DND-41 (cell line): ENCODE results near the gene NDRG3.

Experiments used
- ATAC-seq: fragments of 200-7000 bp; cut with Tn5 transposase; 3 replicates; pipeline ENCODE4 v1.9.1; 2021; ENCODE audit warnings: low read depth; ENCODE audit not compliant: insufficient read depth
- DNase-seq: peaks from one replicate; pipeline ENCODE4 v3.0.0-alpha.2; 2020
- H2AFZ ChIP-seq: 2 replicates; pipeline ENCODE4 v1.6.0; 2012; ENCODE audit warnings: low read depth, low read length
- H3K27ac ChIP-seq: 2 replicates; pipeline ENCODE4 v1.5.1; 2012; ENCODE audit warnings: low read length, inconsistent platforms
- H3K27me3 ChIP-seq: fragments of 200-600 bp; sonication (generic); 2 replicates; pipeline ENCODE4 v1.6.0; 2012; ENCODE audit warnings: low read length, mild to moderate bottlenecking, inconsistent platforms; ENCODE audit not compliant: insufficient read depth, poor library complexity
- H3K36me3 ChIP-seq: 2 replicates; pipeline ENCODE4 v1.5.1; 2012; ENCODE audit warnings: low read length, inconsistent platforms; ENCODE audit not compliant: insufficient read depth
- H3K4me1 ChIP-seq: 2 replicates; pipeline ENCODE4 v1.5.1; 2012; ENCODE audit warnings: mild to moderate bottlenecking, low read length; ENCODE audit not compliant: insufficient read depth
- H3K4me2 ChIP-seq: 2 replicates; pipeline ENCODE4 v1.6.0; 2012; ENCODE audit warnings: mild to moderate bottlenecking, moderate library complexity, low read length, inconsistent platforms; ENCODE audit not compliant: insufficient read depth
- H3K4me3 ChIP-seq, 2 experiments: fragments of 200-600 bp in 1 of 2; shearing (Covaris generic) in 1 of 2; 2 replicates each; pipeline ENCODE4 v1.5.1; 2012 to 2016; ENCODE audit warnings: inconsistent platforms in 2 of 2, low read length in 2 of 2, mild to moderate bottlenecking in 2 of 2, low read depth in 1 of 2, moderate library complexity in 1 of 2
- H3K79me2 ChIP-seq: 2 replicates; pipeline ENCODE4 v1.6.0; 2012; ENCODE audit warnings: low read length, inconsistent platforms; ENCODE audit not compliant: insufficient read depth
- H3K9ac ChIP-seq: 2 replicates; pipeline ENCODE4 v1.6.0; 2012; ENCODE audit warnings: low read depth, mild to moderate bottlenecking, inconsistent platforms, low read length, moderate library complexity
- H3K9me3 ChIP-seq: 2 replicates; pipeline ENCODE4 v1.5.1; 2012; ENCODE audit warnings: low read length, moderate library complexity, mild to moderate bottlenecking, inconsistent platforms; ENCODE audit not compliant: insufficient read depth, severe bottlenecking
- H4K20me1 ChIP-seq: 2 replicates; pipeline ENCODE4 v1.6.0; 2012; ENCODE audit warnings: low read length; ENCODE audit not compliant: insufficient read depth
- EZH2 ChIP-seq: IDR thresholded peaks from 3 replicates; pipeline ENCODE4 v1.6.1; 2012; ENCODE audit warnings: borderline replicate concordance, low read depth, mild to moderate bottlenecking, moderate library complexity, low read length, inconsistent platforms; ENCODE audit not compliant: severe bottlenecking
- TF ChIP-seq, protein P1 (sequence below): IDR thresholded peaks from 2 replicates; pipeline ENCODE4 v1.5.1; 2012; ENCODE audit warnings: borderline replicate concordance, low read length, moderate library complexity, mild to moderate bottlenecking; ENCODE audit not compliant: poor library complexity, severe bottlenecking; ENCODE audit errors: extremely low read depth

Gene NDRG3

DNA sequence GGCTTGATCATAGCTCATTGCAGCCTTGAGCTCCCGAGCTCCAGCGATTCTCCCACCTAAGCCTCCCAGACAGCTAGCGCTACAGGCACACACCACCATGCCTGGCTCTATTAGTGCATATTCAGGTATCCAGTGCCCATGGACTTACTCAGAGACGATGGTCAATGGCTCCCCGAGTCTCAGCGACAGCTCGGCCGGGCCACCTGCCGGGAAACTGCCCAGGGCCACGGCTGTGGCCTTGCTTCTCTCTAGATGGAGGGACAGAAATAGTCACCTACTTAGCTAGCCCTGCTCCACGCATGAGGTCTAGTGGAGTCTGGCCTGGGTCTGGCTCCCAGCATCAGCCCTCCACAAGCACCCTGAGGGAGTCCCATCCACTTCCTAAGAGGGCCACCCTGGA is 111.5 kb downstream of the NDRG3 start:
- Histone ChIP-seq H3K9ac (no peak overlapping the region), H3K4me2 (no peak overlapping the region), H3K4me3 (no peak overlapping the region), H3K27ac (no peak overlapping the region), H3K27me3 (no peaks in the 10 kb centered on the region), H3K36me3 (no peaks in the 10 kb centered on the region), H3K79me2 (no peaks in the 10 kb centered on the region), H2AFZ (no peak overlapping the region), H4K20me1 (no peaks in the 10 kb centered on the region), H3K4me1 (peaks cover 20% of the 10 kb centered on the region), H3K9me3 (no peaks in the 10 kb centered on the region)
- ATAC-seq: no peak
- DNase-seq: no peak
- TF ChIP-seq, protein P1, sequence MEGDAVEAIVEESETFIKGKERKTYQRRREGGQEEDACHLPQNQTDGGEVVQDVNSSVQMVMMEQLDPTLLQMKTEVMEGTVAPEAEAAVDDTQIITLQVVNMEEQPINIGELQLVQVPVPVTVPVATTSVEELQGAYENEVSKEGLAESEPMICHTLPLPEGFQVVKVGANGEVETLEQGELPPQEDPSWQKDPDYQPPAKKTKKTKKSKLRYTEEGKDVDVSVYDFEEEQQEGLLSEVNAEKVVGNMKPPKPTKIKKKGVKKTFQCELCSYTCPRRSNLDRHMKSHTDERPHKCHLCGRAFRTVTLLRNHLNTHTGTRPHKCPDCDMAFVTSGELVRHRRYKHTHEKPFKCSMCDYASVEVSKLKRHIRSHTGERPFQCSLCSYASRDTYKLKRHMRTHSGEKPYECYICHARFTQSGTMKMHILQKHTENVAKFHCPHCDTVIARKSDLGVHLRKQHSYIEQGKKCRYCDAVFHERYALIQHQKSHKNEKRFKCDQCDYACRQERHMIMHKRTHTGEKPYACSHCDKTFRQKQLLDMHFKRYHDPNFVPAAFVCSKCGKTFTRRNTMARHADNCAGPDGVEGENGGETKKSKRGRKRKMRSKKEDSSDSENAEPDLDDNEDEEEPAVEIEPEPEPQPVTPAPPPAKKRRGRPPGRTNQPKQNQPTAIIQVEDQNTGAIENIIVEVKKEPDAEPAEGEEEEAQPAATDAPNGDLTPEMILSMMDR: no peak
- TF ChIP-seq EZH2: no peak

DNA sequence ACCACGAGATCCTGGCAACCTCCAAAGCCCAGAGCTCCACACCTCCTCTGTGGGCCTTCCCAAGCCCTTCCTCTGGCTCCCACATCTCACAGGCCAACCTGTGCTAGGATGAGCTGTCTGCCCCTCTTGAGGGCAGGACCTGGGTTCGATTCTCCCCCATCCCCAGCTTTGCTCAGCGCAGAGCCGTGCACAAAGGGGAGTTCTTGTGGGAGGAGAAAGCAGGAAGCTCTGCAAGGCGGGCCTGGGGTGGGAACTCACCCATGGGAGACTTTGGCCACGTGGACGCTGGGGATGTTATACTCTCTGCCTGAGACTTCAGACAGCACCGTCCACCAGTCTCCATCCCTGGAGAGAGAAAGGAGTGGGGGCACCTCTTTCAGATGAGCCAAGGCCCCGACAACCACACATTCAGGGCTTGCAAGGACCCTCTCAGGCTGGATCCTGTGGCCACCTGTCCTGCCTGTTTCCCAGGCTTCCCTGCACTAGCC is 112.6 kb downstream of the NDRG3 start:
- H3K27me3 ChIP-seq: no peaks in the 10 kb centered on the region
- H4K20me1 ChIP-seq: no peaks in the 10 kb centered on the region
- no peak overlapping the region for H2AFZ ChIP-seq
- no peaks in the 10 kb centered on the region for H3K9me3 ChIP-seq
- no peaks in the 10 kb centered on the region for H3K79me2 ChIP-seq
- DNase-seq (no peak), ATAC-seq (no peak)
- no peak for TF ChIP-seq EZH2
- TF ChIP-seq, protein P1: no peak
- no peaks in the 10 kb centered on the region for H3K36me3 ChIP-seq
- no peak overlapping the region for H3K4me3 ChIP-seq
- H3K9ac ChIP-seq: no peak overlapping the region
- H3K4me1 ChIP-seq: peaks cover 23% of the 10 kb centered on the region
- no peak overlapping the region; the same call in 1 of the 2 replicates for H3K27ac ChIP-seq
- H3K4me2 ChIP-seq: no peak overlapping the region

DNA sequence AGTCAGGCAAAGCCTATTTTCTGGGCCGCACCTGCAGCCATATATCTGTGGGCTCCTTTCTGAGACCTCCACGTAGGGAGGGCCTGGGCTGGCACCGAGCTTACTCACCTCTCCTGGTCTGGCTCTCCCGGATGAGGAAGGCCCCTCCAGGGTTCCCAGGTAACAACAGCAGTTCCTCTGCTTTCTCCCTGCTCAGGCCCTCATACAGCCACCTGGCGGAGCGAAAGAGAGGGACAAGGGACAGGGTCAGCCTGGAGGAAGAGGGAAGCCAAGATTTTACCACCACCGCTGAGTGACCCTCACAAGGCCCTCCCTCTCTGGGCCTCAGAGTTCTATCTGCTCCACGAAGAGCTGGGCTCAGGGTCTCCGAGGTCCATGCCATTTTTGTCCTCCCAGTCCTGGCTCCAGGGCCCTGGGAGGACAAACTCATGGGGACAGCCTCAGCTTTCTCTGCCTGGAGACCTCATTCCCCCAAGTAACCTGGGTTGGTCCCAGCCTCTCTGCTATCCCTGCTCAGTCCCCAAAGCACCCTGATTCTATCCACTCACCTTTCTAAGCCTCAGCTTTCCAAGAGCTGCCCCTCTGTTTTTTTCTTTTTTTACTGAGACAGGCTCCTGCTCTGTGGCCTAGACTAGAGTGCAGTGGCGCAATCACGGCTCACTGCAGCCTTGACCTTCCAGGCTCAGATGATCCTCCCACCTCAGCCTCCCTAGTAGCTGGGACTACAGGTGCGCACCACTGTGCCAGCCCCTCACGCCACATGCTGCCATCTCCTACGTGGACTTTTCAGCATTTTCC is 113.2 kb downstream of the NDRG3 start:
- H2AFZ ChIP-seq: no peak overlapping the region
- no peaks in the 10 kb centered on the region for H3K36me3 ChIP-seq
- DNase-seq: no peak
- no peaks in the 10 kb centered on the region for H3K9me3 ChIP-seq
- H3K9ac ChIP-seq: no peak overlapping the region
- H3K79me2 ChIP-seq: no peaks in the 10 kb centered on the region
- peaks cover 23% of the 10 kb centered on the region for H3K4me1 ChIP-seq
- H3K4me3 ChIP-seq: no peak overlapping the region
- ATAC-seq: no peak
- no peak overlapping the region for H3K27ac ChIP-seq
- no peaks in the 10 kb centered on the region for H3K27me3 ChIP-seq
- no peaks in the 10 kb centered on the region for H4K20me1 ChIP-seq
- H3K4me2 ChIP-seq: no peak overlapping the region
- no peak for TF ChIP-seq EZH2
- TF ChIP-seq, protein P1: no peak
